Endodermal cell (in vitro differentiated cells): ENCODE results near the gene CD74. TPM values are rescaled to one million over a fixed set of nuclear protein-coding genes. Genes with fewer than 3 reads are reported as not detected.

ENCODE experiments used
- DNase-seq: peaks from one replicate; pipeline ENCODE4 v3.0.0-alpha.2; 2017
- H3K27ac ChIP-seq: 2 replicates; pipeline ENCODE4 v1.5.1; 2013; ENCODE audit warnings: mild to moderate bottlenecking, low read depth, low read length, moderate library complexity
- H3K27me3 ChIP-seq: 2 replicates; pipeline ENCODE4 v1.6.1; 2013; ENCODE audit warnings: mild to moderate bottlenecking, low read length, moderate library complexity; ENCODE audit not compliant: insufficient read depth, control insufficient read depth, poor library complexity, severe bottlenecking
- H3K36me3 ChIP-seq: 2 replicates; pipeline ENCODE4 v1.7.0; 2013; ENCODE audit warnings: mild to moderate bottlenecking, low read length, moderate library complexity; ENCODE audit not compliant: control insufficient read depth, insufficient read depth
- H3K4me1 ChIP-seq: one replicate; pipeline ENCODE4 v1.7.0; 2013; ENCODE audit warnings: low read length; ENCODE audit not compliant: control insufficient read depth, insufficient read depth
- H3K4me3 ChIP-seq: 2 replicates; pipeline ENCODE4 v1.5.1; 2013; ENCODE audit warnings: mild to moderate bottlenecking, low read length, moderate library complexity
- H3K9ac ChIP-seq: 2 replicates; pipeline ENCODE4 v1.6.1; 2013; ENCODE audit warnings: mild to moderate bottlenecking, low read length, moderate library complexity; ENCODE audit not compliant: poor library complexity, severe bottlenecking; ENCODE audit errors: extremely low read depth
- H3K9me3 ChIP-seq: 2 replicates; pipeline ENCODE4 v1.6.1; 2013; ENCODE audit warnings: mild to moderate bottlenecking, low read length, moderate library complexity; ENCODE audit not compliant: control insufficient read depth
- H3K27ac Mint-ChIP-seq: 2 replicates; pipeline ENCODE4 v1.8.0; 2020; ENCODE audit warnings: mixed read lengths
- H3K27me3 Mint-ChIP-seq: 2 replicates; pipeline ENCODE4 v1.8.0; 2021; ENCODE audit warnings: mild to moderate bottlenecking, mixed read lengths; ENCODE audit not compliant: insufficient read depth
- H3K36me3 Mint-ChIP-seq: 2 replicates; pipeline ENCODE4 v1.8.0; 2020; ENCODE audit warnings: low read depth, mixed read lengths
- H3K4me1 Mint-ChIP-seq: 2 replicates; pipeline ENCODE4 v1.8.0; 2020; ENCODE audit warnings: mixed read lengths
- H3K4me3 Mint-ChIP-seq: 2 replicates; pipeline ENCODE4 v1.8.0; 2020; ENCODE audit warnings: mild to moderate bottlenecking, moderate library complexity, mixed read lengths
- H3K9me3 Mint-ChIP-seq: 2 replicates; pipeline ENCODE4 v1.8.0; 2020; ENCODE audit warnings: mild to moderate bottlenecking, mixed read lengths
- CTCF ChIP-seq: fragments of 200-600 bp; sonication (generic); conservative IDR thresholded peaks from 2 replicates; pipeline ENCODE4 v1.5.0; 2021; ENCODE audit warnings: antibody characterized with exemption, mild to moderate bottlenecking
- WGBS, 2 experiments: methylation state at CpG; one replicate each; pipeline versions ENCODE4 v1.1.5 to v1.1.7; 2013; ENCODE audit warnings: missing lambda C conversion rate in 2 of 2, mixed read lengths in 1 of 2; ENCODE audit not compliant: insufficient coverage in 1 of 2, insufficient read length in 1 of 2; 5-methylcytosine and 5-hydroxymethylcytosine counted together
- total RNA-seq, 2 donors: library from RNA; stranded (reverse); fragmentation: NEBNext Ultra II Directional in 1 of 2; extraction: Animal tissue kit (Norgen Biotek cat#: 25700) in 1 of 2; gene quantifications; 2 replicates in 1 of 2; 3 replicates in 1 of 2; pipeline ENCODE4 v1.2.1, GENCODE V29; 2021

CD74 gene
- total RNA-seq, 2 donors from 2014 or later: 12.4 to 20.0 TPM

- no peaks in the 10 kb centered on the region for H3K9me3 Mint-ChIP-seq
- no peak overlapping the region for H3K9ac ChIP-seq
- no peak for DNase-seq
- H3K27me3 Mint-ChIP-seq: peaks cover 10% of the 10 kb centered on the region
- WGBS, 2 experiments: 81 to 84% methylated on average over 8 to 10 of the region's 10 CpGs
- H3K27ac ChIP-seq: no peak overlapping the region
- H3K27ac Mint-ChIP-seq: peak overlapping the region; percentile 64
- H3K36me3 Mint-ChIP-seq: peaks cover 21% of the 10 kb centered on the region
- peak overlapping the region; percentile 91 for H3K4me3 Mint-ChIP-seq
- H3K4me1 Mint-ChIP-seq: peaks cover 15% of the 10 kb centered on the region
- no peaks in the 10 kb centered on the region for H3K9me3 ChIP-seq
- TF ChIP-seq CTCF: no peak
- H3K4me1 ChIP-seq: peaks cover 2% of the 10 kb centered on the region
- peaks cover 5% of the 10 kb centered on the region for H3K27me3 ChIP-seq
- H3K36me3 ChIP-seq: peaks cover 23% of the 10 kb centered on the region
- peak overlapping the region; percentile 42 for H3K4me3 ChIP-seq
Observed at GRCh38 chr5:150356575-150357294, 56.0 kb downstream of the CD74 start.

GRCh38 chr5:150355791-150356190, 56.9 kb downstream of the CD74 start:
- no peak for TF ChIP-seq CTCF

GRCh38 chr5:150353032-150353675, 59.6 kb downstream of the CD74 start:
- peaks cover 10% of the 10 kb centered on the region for H3K27me3 Mint-ChIP-seq
- H3K36me3 Mint-ChIP-seq: no peaks in the 10 kb centered on the region
- DNase-seq: no peak
- H3K9me3 Mint-ChIP-seq: no peaks in the 10 kb centered on the region
- H3K27me3 ChIP-seq: peaks cover 5% of the 10 kb centered on the region
- 93 to 100% methylated on average over 3 of the region's 3 CpGs for WGBS, 2 experiments
- no peak overlapping the region for H3K27ac ChIP-seq
- H3K4me3 Mint-ChIP-seq: no peak overlapping the region
- no peak overlapping the region for H3K27ac Mint-ChIP-seq
- H3K9ac ChIP-seq: no peak overlapping the region
- peak; percentile 50 for TF ChIP-seq CTCF
- no peaks in the 10 kb centered on the region for H3K9me3 ChIP-seq
- peaks cover 2% of the 10 kb centered on the region for H3K4me1 ChIP-seq
- no peak overlapping the region for H3K4me3 ChIP-seq
- H3K4me1 Mint-ChIP-seq: peaks cover 15% of the 10 kb centered on the region
- H3K36me3 ChIP-seq: no peaks in the 10 kb centered on the region

More at GRCh38 chr5:150355791-150356190, 56.9 kb downstream of the CD74 start:
- Histone ChIP-seq H3K4me1 (peaks cover 2% of the 10 kb centered on the region), H3K9me3 (no peaks in the 10 kb centered on the region), H3K4me3 (no peak overlapping the region), H3K36me3 (peaks cover 13% of the 10 kb centered on the region), H3K27ac (no peak overlapping the region), H3K9ac (no peak overlapping the region), H3K27me3 (peaks cover 5% of the 10 kb centered on the region)
- Mint-ChIP-seq H3K9me3 (no peaks in the 10 kb centered on the region), H3K27me3 (peaks cover 10% of the 10 kb centered on the region), H3K27ac (no peak overlapping the region), H3K4me3 (no peak overlapping the region), H3K4me1 (peaks cover 18% of the 10 kb centered on the region), H3K36me3 (peaks cover 13% of the 10 kb centered on the region)
- no peak for DNase-seq
- 91% methylated on average over 2 of the region's 2 CpGs; no CpG with 5 or more reads in 1 of the 2 experiments for WGBS, 2 experiments
